ENCODE data around the gene SLC24A3. TPM values are rescaled to one million over a fixed set of nuclear protein-coding genes. Genes with fewer than 3 reads are reported as not detected.

SLC24A3 gene
- total RNA-seq, 2 experiments from 2014 or later: not detected

- Histone ChIP-seq H3K4me3 (ENCODE audit: low read depth, low read length, poor library complexity, severe bottlenecking) (no peak overlapping the region), H3K27ac (ENCODE audit: low read depth, low read length, poor library complexity, severe bottlenecking) (no peak overlapping the region), H3K9me2 (ENCODE audit: insufficient read depth, low read length) (no peaks in the 10 kb centered on the region), H3K79me2 (ENCODE audit: insufficient read depth, low read depth, low read length) (no peaks in the 10 kb centered on the region), H2AFZ (ENCODE audit: low read length) (no peak overlapping the region), H3K4me1 (ENCODE audit: insufficient read depth, low read length, poor library complexity, severe bottlenecking) (no peaks in the 10 kb centered on the region), H3K4me2 (ENCODE audit: low read length) (no peak overlapping the region), H4K20me1 (ENCODE audit: insufficient read depth, low read length) (no peaks in the 10 kb centered on the region), H3K36me3 (ENCODE audit: insufficient read depth, low read length) (no peaks in the 10 kb centered on the region), H3K9me3 (ENCODE audit: low read length) (no peaks in the 10 kb centered on the region)
- intact Hi-C loops (cut with micrococcal nuclease; ENCODE audit: unreplicated experiment): no loop called here
- ChIA-PET CTCF (ENCODE audit: unreplicated experiment) (interaction anchor here (0.6 kb wide), 1 partner anchor 78 kb away, joined by 3 read pairs; no protein-coding TSS in a partner anchor), POLR2A (no interaction called here)
- TF ChIP-seq EZH2phosphoT487 (IDR thresholded peaks at IDR 0.05; ENCODE audit: borderline replicate concordance, low read depth, low read length) (no peak), CTCF (conservative IDR thresholded peaks at IDR 0.05; ENCODE audit: low read length) (no peak)
- no peak for DNase-seq (ENCODE audit: low spot score)
- BruUV-seq (replicated peaks): no TSS peak
These were observed 316.0 kb downstream of the SLC24A3 start for GRCh38 chr20:19528286-19529030.

DNA sequence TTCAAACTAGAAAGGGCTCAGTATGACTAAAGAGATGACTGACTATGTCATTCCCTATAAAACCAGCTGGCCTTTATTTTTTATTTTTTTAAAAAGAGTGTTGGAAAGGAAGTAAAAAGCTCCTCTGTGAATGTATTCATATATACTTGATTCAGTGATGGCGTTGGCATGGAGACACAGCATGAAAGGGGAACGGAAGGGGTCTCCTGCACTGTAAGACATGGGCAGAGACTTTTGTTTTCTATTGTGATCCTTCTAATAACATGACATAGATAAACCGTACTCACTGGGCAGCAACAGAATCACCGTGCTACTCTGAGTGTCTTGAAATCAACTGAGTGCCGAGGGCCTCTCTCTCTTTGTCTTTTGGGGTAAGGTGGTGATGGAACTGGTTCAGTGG is 317.6 kb downstream of the SLC24A3 start:
- POLR2A ChIA-PET: interaction anchor here (1.3 kb wide), 1 partner anchor 57 kb away, joined by 3 read pairs; no protein-coding TSS in a partner anchor
- H3K79me2 ChIP-seq (ENCODE audit: insufficient read depth, low read depth, low read length): no peaks in the 10 kb centered on the region
- no TSS peak for BruUV-seq (replicated peaks)

More for the DNA sequence above, 317.6 kb downstream of the SLC24A3 start:
- CTCF ChIA-PET (ENCODE audit: unreplicated experiment): no interaction called here
- Histone ChIP-seq H3K4me1 (ENCODE audit: insufficient read depth, low read length, poor library complexity, severe bottlenecking) (no peaks in the 10 kb centered on the region), H3K4me3 (ENCODE audit: low read depth, low read length, poor library complexity, severe bottlenecking) (no peak overlapping the region), H3K36me3 (ENCODE audit: insufficient read depth, low read length) (no peaks in the 10 kb centered on the region), H2AFZ (ENCODE audit: low read length) (no peak overlapping the region), H3K4me2 (ENCODE audit: low read length) (no peak overlapping the region), H3K9me2 (ENCODE audit: insufficient read depth, low read length) (no peaks in the 10 kb centered on the region), H3K27ac (ENCODE audit: low read depth, low read length, poor library complexity, severe bottlenecking) (no peak overlapping the region), H4K20me1 (ENCODE audit: insufficient read depth, low read length) (no peaks in the 10 kb centered on the region), H3K9me3 (ENCODE audit: low read length) (no peaks in the 10 kb centered on the region)
- DNase-seq (ENCODE audit: low spot score): no peak
- TF ChIP-seq EZH2phosphoT487 (IDR thresholded peaks at IDR 0.05; ENCODE audit: borderline replicate concordance, low read depth, low read length) (no peak), CTCF (conservative IDR thresholded peaks at IDR 0.05; ENCODE audit: low read length) (no peak)
- intact Hi-C loops (cut with micrococcal nuclease; ENCODE audit: unreplicated experiment): no loop called here

Data from OCI-LY7 (cell line).